HG03039 (cell line): Measurements from ENCODE around the gene GHR.

Experiments
- ATAC-seq: cut with Tn5 transposase; IDR thresholded peaks from one replicate; pipeline ENCODE4 v1.9.1; 2021; ENCODE audit warnings: mild to moderate bottlenecking, moderate library complexity; ENCODE audit not compliant: unreplicated experiment

GHR gene

GRCh38 chr5:42461507-42461906, 38.3 kb downstream of the GHR start:
- ATAC-seq, result no peak

- ATAC-seq, result no peak
Measured at GRCh38 chr5:42462083-42462482, 38.8 kb downstream of the GHR start.

- ATAC-seq, result no peak
Measured at GRCh38 chr5:42467572-42467971, 44.3 kb downstream of the GHR start.

- no peak for ATAC-seq
Measured at GRCh38 chr5:42467981-42468524, 44.8 kb downstream of the GHR start.

- no peak for ATAC-seq
Measured at GRCh38 chr5:42483472-42484154, 60.4 kb downstream of the GHR start.

GRCh38 chr5:42487077-42487476, 63.8 kb downstream of the GHR start:
- no peak for ATAC-seq

- no peak for ATAC-seq
Measured at GRCh38 chr5:42487821-42488220, 64.6 kb downstream of the GHR start.

GRCh38 chr5:42490831-42491230, 67.6 kb downstream of the GHR start:
- ATAC-seq, result no peak

GRCh38 chr5:42491699-42492098, 68.5 kb downstream of the GHR start:
- ATAC-seq, result no peak

- ATAC-seq, result no peak
Measured at GRCh38 chr5:42492974-42493373, 69.7 kb downstream of the GHR start.

- ATAC-seq, result no peak
Measured at GRCh38 chr5:42494414-42494813, 71.2 kb downstream of the GHR start.

- ATAC-seq, result no peak
Measured at GRCh38 chr5:42495914-42496313, 72.7 kb downstream of the GHR start.

- ATAC-seq, result no peak
Measured at GRCh38 chr5:42496397-42497156, 73.3 kb downstream of the GHR start.

- no peak for ATAC-seq
Measured at GRCh38 chr5:42498000-42498399, 74.8 kb downstream of the GHR start.

- no peak for ATAC-seq
Measured at GRCh38 chr5:42499016-42499415, 75.8 kb downstream of the GHR start.

- ATAC-seq, result no peak
Measured at GRCh38 chr5:42500003-42500599, 76.9 kb downstream of the GHR start.

GRCh38 chr5:42502613-42503470, 79.6 kb downstream of the GHR start:
- no peak for ATAC-seq

- ATAC-seq, result no peak
Measured at GRCh38 chr5:42506662-42507061, 83.4 kb downstream of the GHR start.

- no peak for ATAC-seq
Measured at GRCh38 chr5:42507451-42508097, 84.3 kb downstream of the GHR start.

GRCh38 chr5:42513246-42513645, 90.0 kb downstream of the GHR start:
- no peak for ATAC-seq
